Measurements from ENCODE around the gene CDS2.

GRCh38 chr20:5214826-5215225 lies 88.0 kb downstream of the CDS2 start:
- no peak for TF ChIP-seq CTCF (conservative IDR thresholded peaks at IDR 0.05; ENCODE audit: low read depth, low read length)
- no peak for TF ChIP-seq EZH2 (IDR thresholded peaks at IDR 0.05; ENCODE audit: borderline replicate concordance, low read depth, low read length, poor library complexity, severe bottlenecking)
